Endothelial cell of umbilical vein (primary cell): ENCODE results near the gene DYNLL2. TPM values are rescaled to one million over a fixed set of nuclear protein-coding genes. Genes with fewer than 3 reads are reported as not detected.

Experiments used
- BruUV-seq: library from RNA; stranded (reverse); fragments of 400-500 nt; replicated peaks from 2 replicates; lab custom pipeline; 2021; lab: Mats Ljungman, UMichigan
- CTCF ChIA-PET: fragments of 300-600, 350-600 bp; sonication (Branson Sonifier 250); formaldehyde crosslinking; loops from one replicate; lab custom pipeline; 2021; ENCODE audit warnings: antibody characterized with exemption, inconsistent platforms; lab: Charles Lee
- POLR2A ChIA-PET: fragments of 300-600, 350-600 bp; sonication (Branson Sonifier 250); formaldehyde crosslinking; loops from one replicate; lab custom pipeline; 2021; ENCODE audit warnings: antibody characterized with exemption, inconsistent platforms; lab: Charles Lee
- DNase-seq: peaks from one replicate; pipeline ENCODE4 v3.0.0-alpha.2; 2011; ENCODE audit warnings: low read depth, low spot score
- FAIRE-seq: peaks from 2 replicates; lab custom pipeline; 2011; peaks lifted over from hg19 to GRCh38; lab: Jason Lieb, UNC
- H2AFZ ChIP-seq: 2 replicates; pipeline ENCODE4 v1.6.0; 2012; ENCODE audit warnings: low read depth, low read length, control low read depth, inconsistent platforms
- H3K27ac ChIP-seq: 2 replicates; pipeline ENCODE4 v1.5.1; 2011; ENCODE audit warnings: low read depth, mild to moderate bottlenecking, control low read depth, low read length, moderate library complexity; ENCODE audit not compliant: insufficient read depth
- H3K27me3 ChIP-seq, 2 experiments: 2 replicates each; pipeline versions ENCODE4 v1.6.0 to v1.6.1; 2011; ENCODE audit warnings: low read length in 2 of 2, mixed read lengths in 1 of 2; ENCODE audit not compliant: control insufficient read depth in 2 of 2, insufficient read depth in 2 of 2
- H3K36me3 ChIP-seq, 2 experiments: 2 replicates in 1 of 2; 3 replicates in 1 of 2; pipeline ENCODE4 v1.5.1; 2011; ENCODE audit warnings: low read length in 2 of 2, mild to moderate bottlenecking in 1 of 2, moderate library complexity in 1 of 2; ENCODE audit not compliant: control insufficient read depth in 2 of 2, insufficient read depth in 2 of 2; ENCODE audit errors: extremely low read depth in 1 of 2
- H3K4me1 ChIP-seq: 3 replicates; pipeline ENCODE4 v1.5.1; 2011; ENCODE audit warnings: mild to moderate bottlenecking, low read length; ENCODE audit not compliant: control insufficient read depth, insufficient read depth; ENCODE audit errors: extremely low read depth
- H3K4me2 ChIP-seq: 2 replicates; pipeline ENCODE4 v1.6.1; 2011; ENCODE audit warnings: low read length, control low read depth, mixed read lengths; ENCODE audit not compliant: insufficient read depth
- H3K4me3 ChIP-seq, 3 experiments: fragments of 200-600 bp in 1 of 3; sonication (generic), shearing (Covaris generic) in 1 of 3; replicated peaks in 1 of 3; 2 replicates each; pipeline ENCODE4 v1.5.1; 2011 to 2016; ENCODE audit warnings: control low read depth in 3 of 3, low read length in 3 of 3, mild to moderate bottlenecking in 2 of 3, inconsistent platforms in 1 of 3, low read depth in 1 of 3, moderate library complexity in 1 of 3; ENCODE audit not compliant: insufficient read depth in 1 of 3
- H3K79me2 ChIP-seq: 2 replicates; pipeline ENCODE4 v1.6.0; 2012; ENCODE audit warnings: low read length, inconsistent platforms; ENCODE audit not compliant: control insufficient read depth, insufficient read depth
- H3K9ac ChIP-seq: replicated peaks from 2 replicates; pipeline ENCODE3; 2011; ENCODE audit warnings: low read length, control low read depth; ENCODE audit not compliant: insufficient read depth; ENCODE audit errors: extremely low read depth
- H3K9me1 ChIP-seq: replicated peaks from 3 replicates; pipeline ENCODE4 v1.6.0; 2011; ENCODE audit warnings: mild to moderate bottlenecking, low read length; ENCODE audit not compliant: control insufficient read depth, insufficient read depth; ENCODE audit errors: extremely low read depth
- H3K9me3 ChIP-seq: replicated peaks from 2 replicates; pipeline ENCODE4 v1.5.1; 2012; ENCODE audit warnings: low read length, inconsistent platforms; ENCODE audit not compliant: control insufficient read depth, insufficient read depth
- H4K20me1 ChIP-seq: replicated peaks from 2 replicates; pipeline ENCODE3; 2011; ENCODE audit warnings: mild to moderate bottlenecking, low read length; ENCODE audit not compliant: control insufficient read depth, insufficient read depth; ENCODE audit errors: extremely low read depth
- EZH2 ChIP-seq: IDR thresholded peaks from 2 replicates; pipeline ENCODE4 v1.6.1; 2012; ENCODE audit warnings: borderline replicate concordance, low read depth, mild to moderate bottlenecking, moderate library complexity, low read length, inconsistent platforms; ENCODE audit not compliant: severe bottlenecking
- FOS ChIP-seq: IDR thresholded peaks from 2 replicates; pipeline ENCODE4 v1.6.1; 2011; ENCODE audit warnings: mild to moderate bottlenecking, low read length, moderate library complexity, borderline replicate concordance; ENCODE audit not compliant: insufficient read depth
- GATA2 ChIP-seq: IDR thresholded peaks from 2 replicates; pipeline ENCODE4 v1.7.0; 2011; ENCODE audit warnings: low read depth, mild to moderate bottlenecking, moderate library complexity, mixed read lengths, low read length; ENCODE audit not compliant: insufficient read length, insufficient read depth
- JUN ChIP-seq: IDR thresholded peaks from 2 replicates; pipeline ENCODE4 v1.6.1; 2011; ENCODE audit warnings: borderline replicate concordance, low read depth; ENCODE audit not compliant: insufficient read length, insufficient read depth
- MYC ChIP-seq: IDR thresholded peaks from one replicate; pipeline ENCODE4 v1.6.1; 2011; ENCODE audit warnings: mild to moderate bottlenecking, low read depth, low read length
- POLR2A ChIP-seq: IDR thresholded peaks from 2 replicates; pipeline ENCODE4 v1.6.1; 2012; ENCODE audit warnings: low read depth, mild to moderate bottlenecking, control low read depth, low read length
- POLR2AphosphoS5 ChIP-seq: IDR thresholded peaks from 2 replicates; pipeline ENCODE4 v1.6.1; 2012; ENCODE audit warnings: low read depth, mild to moderate bottlenecking, control low read depth, low read length, moderate library complexity; ENCODE audit not compliant: insufficient read depth
- dilution Hi-C: fragments of 300-500 bp; cut with MboI; formaldehyde crosslinking; loops from one replicate; pipeline ENCODE4 v1.15.0; 2019; ENCODE audit warnings: low sequenced_read_pairs; ENCODE audit not compliant: extremely low pct_ligation_motif_present
- intact Hi-C: fragments of 100-400 bp; cut with micrococcal nuclease; formaldehyde crosslinking; loops from one replicate; pipeline ENCODE4 v1.10.0; 2022
- polyA plus RNA-seq, 4 experiments: library from polyadenylated mRNA; depleted of rRNA in 3 of 4; stranded (reverse) in 3 of 4; unstranded in 1 of 4; fragments of >200 nt; gene quantifications; 2 replicates each; pipeline versions ENCODE4 v1.2.1 to v1.2.3, GENCODE V29; 2011 to 2012; ENCODE audit warnings: missing spikeins in 1 of 4
- total RNA-seq: library from RNA; stranded (reverse); gene quantifications from 2 replicates; pipeline ENCODE4 v1.2.3, GENCODE V29; 2021
- TF ChIP-seq, protein P1 (sequence below): IDR thresholded peaks from 2 replicates; pipeline ENCODE4 v1.6.1; 2011; ENCODE audit not compliant: insufficient read depth, insufficient read length
- TF ChIP-seq, protein P2 (sequence below), 2 donors: IDR thresholded peaks; 1 replicate in 1 of 2; 2 replicates in 1 of 2; pipeline ENCODE4 v1.5.1; 2011; ENCODE audit warnings: low read length in 2 of 2, mild to moderate bottlenecking in 2 of 2, moderate library complexity in 2 of 2, control low read depth in 1 of 2, inconsistent platforms in 1 of 2, low read depth in 1 of 2; ENCODE audit not compliant: insufficient read depth in 1 of 2; ENCODE audit errors: extremely low read depth in 1 of 2

The DYNLL2 gene
- total and polyA plus RNA-seq, 2 donors (not counting 3 experiments of a cell fraction or from before 2014, with no cell fraction given), result 7.4 to 19.0 TPM

DNA sequence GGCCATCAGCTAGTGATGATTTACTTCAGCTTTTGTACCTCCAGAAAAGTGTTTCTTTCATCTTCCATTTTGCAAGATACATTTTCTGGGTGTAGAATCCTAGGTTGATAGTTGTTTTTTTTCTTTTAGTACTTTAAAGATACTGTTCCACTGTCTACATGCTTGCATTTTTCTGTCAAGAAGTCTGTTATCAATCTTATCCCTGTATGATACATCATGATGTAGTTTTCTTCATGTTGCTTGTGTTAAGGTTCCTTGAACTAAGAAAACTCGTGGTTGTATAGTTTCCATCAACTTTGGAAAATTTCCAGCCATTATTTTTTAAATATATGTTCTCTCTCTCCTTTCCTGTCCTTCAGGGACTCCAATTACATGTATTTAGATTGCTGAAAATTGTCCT lies 24.1 kb downstream of the DYNLL2 start:
- Histone ChIP-seq H4K20me1 (no peaks in the 10 kb centered on the region), H3K36me3 (no peaks in the 10 kb centered on the region), H3K9me1 (no peaks in the 10 kb centered on the region), H3K79me2 (no peaks in the 10 kb centered on the region), H3K9ac (no peak overlapping the region), H3K27me3 (peaks cover 0 to 2% of the 10 kb centered on the region in 2 experiments), H3K4me1 (no peaks in the 10 kb centered on the region), H3K4me3 (no peak overlapping the region), H3K27ac (no peak overlapping the region), H3K9me3 (no peaks in the 10 kb centered on the region), H3K4me2 (no peak overlapping the region), H2AFZ (no peak overlapping the region)
- TF ChIP-seq MYC (no peak), EZH2 (no peak), JUN (no peak), POLR2A (no peak)
- TF ChIP-seq, protein P1, sequence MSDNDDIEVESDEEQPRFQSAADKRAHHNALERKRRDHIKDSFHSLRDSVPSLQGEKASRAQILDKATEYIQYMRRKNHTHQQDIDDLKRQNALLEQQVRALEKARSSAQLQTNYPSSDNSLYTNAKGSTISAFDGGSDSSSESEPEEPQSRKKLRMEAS, result no peak
- intact Hi-C loops (no loop called here), dilution Hi-C loops (no loop called here)
- CTCF ChIA-PET, result no interaction called here
- DNase-seq, result no peak
- POLR2A ChIA-PET, result no interaction called here
- no peak for FAIRE-seq
- no TSS peak for BruUV-seq

DNA sequence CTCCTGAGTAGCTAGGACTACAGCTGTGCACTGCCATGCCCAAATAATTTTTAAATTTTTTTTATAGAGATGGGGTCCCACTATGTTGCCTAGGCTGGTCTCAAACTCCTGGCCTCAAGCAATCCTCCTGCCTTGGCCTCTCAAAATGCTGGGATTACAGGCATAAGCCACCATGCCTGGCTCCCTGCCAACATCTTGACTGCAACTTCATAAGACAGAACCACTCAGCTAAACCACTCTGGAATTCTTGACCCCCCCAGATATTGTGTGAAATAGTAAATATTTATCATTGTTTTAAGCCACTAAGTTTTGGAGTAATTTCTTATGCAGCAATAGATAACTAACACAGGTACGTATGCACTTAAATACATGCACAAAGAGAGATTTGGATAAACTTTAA lies 26.0 kb downstream of the DYNLL2 start:
- Histone ChIP-seq H3K4me2 (no peak overlapping the region), H3K79me2 (no peaks in the 10 kb centered on the region), H2AFZ (no peak overlapping the region), H3K9me1 (no peaks in the 10 kb centered on the region), H3K36me3 (no peaks in the 10 kb centered on the region), H3K27ac (no peak overlapping the region), H4K20me1 (no peaks in the 10 kb centered on the region), H3K9ac (no peak overlapping the region), H3K27me3 (peaks cover 0 to 3% of the 10 kb centered on the region in 2 experiments), H3K4me3 (no peak overlapping the region), H3K4me1 (no peaks in the 10 kb centered on the region), H3K9me3 (no peaks in the 10 kb centered on the region)
- no peak for FAIRE-seq
- dilution Hi-C loops (no loop called here), intact Hi-C loops (no loop called here)
- DNase-seq, result no peak
- BruUV-seq, result no TSS peak
- TF ChIP-seq POLR2A (no peak), EZH2 (no peak), MYC (no peak), JUN (no peak), GATA2 (no peak), POLR2AphosphoS5 (no peak), FOS (no peak)
- TF ChIP-seq, protein P2, sequence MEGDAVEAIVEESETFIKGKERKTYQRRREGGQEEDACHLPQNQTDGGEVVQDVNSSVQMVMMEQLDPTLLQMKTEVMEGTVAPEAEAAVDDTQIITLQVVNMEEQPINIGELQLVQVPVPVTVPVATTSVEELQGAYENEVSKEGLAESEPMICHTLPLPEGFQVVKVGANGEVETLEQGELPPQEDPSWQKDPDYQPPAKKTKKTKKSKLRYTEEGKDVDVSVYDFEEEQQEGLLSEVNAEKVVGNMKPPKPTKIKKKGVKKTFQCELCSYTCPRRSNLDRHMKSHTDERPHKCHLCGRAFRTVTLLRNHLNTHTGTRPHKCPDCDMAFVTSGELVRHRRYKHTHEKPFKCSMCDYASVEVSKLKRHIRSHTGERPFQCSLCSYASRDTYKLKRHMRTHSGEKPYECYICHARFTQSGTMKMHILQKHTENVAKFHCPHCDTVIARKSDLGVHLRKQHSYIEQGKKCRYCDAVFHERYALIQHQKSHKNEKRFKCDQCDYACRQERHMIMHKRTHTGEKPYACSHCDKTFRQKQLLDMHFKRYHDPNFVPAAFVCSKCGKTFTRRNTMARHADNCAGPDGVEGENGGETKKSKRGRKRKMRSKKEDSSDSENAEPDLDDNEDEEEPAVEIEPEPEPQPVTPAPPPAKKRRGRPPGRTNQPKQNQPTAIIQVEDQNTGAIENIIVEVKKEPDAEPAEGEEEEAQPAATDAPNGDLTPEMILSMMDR (IDR thresholded peaks at IDR 0.05; ENCODE audit: extremely low read depth in 1 of 2, insufficient read depth in 1 of 2, low read depth in 1 of 2, low read length in 2 of 2), result no peak
- TF ChIP-seq, protein P1, result no peak
- ChIA-PET POLR2A (no interaction called here), CTCF (no interaction called here)
